Measurements from ENCODE around the gene COMMD10. TPM values are rescaled to one million over a fixed set of nuclear protein-coding genes. Genes with fewer than 3 reads are reported as not detected.

Gene COMMD10
- total RNA-seq (10 to 100 TPM; 26.0 to 27.6 TPM), total RNA-seq (11.2 to 40.1 (median 20.9) reads per million in 172 experiments)
- polyA plus RNA-seq (2013, experiment 1 of 2) = 23.8 TPM
- polyA plus RNA-seq (2013, experiment 2 of 2) = 28.6 TPM

DNA sequence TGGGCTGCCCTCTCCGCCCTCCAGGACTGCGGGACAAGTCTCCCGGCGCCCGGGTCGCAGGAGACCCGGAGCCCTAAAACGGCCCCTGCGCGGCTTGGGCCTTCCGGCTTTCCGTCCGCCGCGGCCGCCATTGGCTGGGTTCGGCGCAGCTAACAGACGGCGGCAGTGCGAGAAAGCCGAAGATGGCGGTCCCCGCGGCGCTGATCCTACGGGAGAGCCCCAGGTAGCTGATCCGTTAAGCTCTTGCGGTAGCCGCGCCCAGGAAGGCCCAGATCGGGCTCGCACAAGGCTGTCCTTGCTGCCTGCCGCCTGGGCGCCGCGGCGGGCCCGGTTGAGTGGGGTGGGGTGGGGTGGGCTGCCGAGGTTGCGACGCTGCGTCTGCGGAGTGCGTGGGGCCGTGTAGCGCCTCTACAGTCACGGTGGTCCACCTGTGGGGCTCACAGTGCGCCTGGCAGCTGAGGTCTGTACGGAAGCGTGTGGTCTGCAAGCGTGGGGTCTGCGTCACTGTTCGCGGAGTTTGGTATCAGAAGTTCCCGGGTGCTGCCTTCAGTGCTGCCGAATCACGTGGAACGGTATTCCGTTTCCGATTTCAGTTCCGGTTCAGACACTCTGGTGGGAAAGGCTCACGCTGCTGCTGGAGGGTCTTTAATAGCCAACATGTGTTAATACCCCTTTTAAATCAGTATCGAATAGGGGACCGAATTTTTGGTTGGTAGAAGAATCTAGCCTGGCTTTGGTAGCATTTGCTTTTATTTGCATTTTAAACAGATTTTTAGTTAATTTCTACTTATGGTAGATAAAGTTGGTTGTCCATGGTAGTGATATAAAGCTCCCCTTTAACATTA is at the start of gene COMMD10:
TSS of gene COMMD10 (plus strand) at position 155 of the 845 bp plus-strand sequence.
- ChIA-PET CTCF (no interaction called here), POLR2A (interaction anchor here (0.6 to 2.3 kb wide), 5 partner anchors 51 to 789 kb away, joined by 3 to 11 read pairs (median 5); partner anchors contain the start of genes AP3S1, ATG12, CCDC112 and FEM1C)
- Mint-ChIP-seq H3K27ac (peak within 1 kb of the TSS; percentile 99), H3K36me3 (ENCODE audit: low read depth) (peaks cover 61% of the 10 kb centered on the region), H3K27me3 (no peaks in the 10 kb centered on the region), H3K4me3 (peak within 1 kb of the TSS; percentile 99), H3K9me3 (no peaks in the 10 kb centered on the region), H3K4me1 (ENCODE audit: low read depth) (peaks cover 76% of the 10 kb centered on the region)
- peak within 1 kb of the TSS; percentile 86 for H3K4me3 ChIP-seq (ENCODE audit: low read length)
- peaks cover 16% of the 10 kb centered on the region for H3K4me1 ChIP-seq (ENCODE audit: insufficient read depth, low read length)
- TF ChIP-seq, protein P1, sequence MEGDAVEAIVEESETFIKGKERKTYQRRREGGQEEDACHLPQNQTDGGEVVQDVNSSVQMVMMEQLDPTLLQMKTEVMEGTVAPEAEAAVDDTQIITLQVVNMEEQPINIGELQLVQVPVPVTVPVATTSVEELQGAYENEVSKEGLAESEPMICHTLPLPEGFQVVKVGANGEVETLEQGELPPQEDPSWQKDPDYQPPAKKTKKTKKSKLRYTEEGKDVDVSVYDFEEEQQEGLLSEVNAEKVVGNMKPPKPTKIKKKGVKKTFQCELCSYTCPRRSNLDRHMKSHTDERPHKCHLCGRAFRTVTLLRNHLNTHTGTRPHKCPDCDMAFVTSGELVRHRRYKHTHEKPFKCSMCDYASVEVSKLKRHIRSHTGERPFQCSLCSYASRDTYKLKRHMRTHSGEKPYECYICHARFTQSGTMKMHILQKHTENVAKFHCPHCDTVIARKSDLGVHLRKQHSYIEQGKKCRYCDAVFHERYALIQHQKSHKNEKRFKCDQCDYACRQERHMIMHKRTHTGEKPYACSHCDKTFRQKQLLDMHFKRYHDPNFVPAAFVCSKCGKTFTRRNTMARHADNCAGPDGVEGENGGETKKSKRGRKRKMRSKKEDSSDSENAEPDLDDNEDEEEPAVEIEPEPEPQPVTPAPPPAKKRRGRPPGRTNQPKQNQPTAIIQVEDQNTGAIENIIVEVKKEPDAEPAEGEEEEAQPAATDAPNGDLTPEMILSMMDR (IDR thresholded peaks at IDR 0.05) = no peak
- peaks cover 14% of the 10 kb centered on the region for H3K36me3 ChIP-seq (ENCODE audit: insufficient read depth, low read length)
- peak; percentile 90 for ATAC-seq (ENCODE audit: poor library complexity)
- peak within 1 kb of the TSS; percentile 81 to 82 for H3K27ac ChIP-seq (ENCODE audit: low read depth in 1 of 2, low read length in 2 of 2)
- no peaks in the 10 kb centered on the region for H3K27me3 ChIP-seq (ENCODE audit: control insufficient read depth in 1 of 2, insufficient read depth in 2 of 2, low read length in 2 of 2)
- intact Hi-C loops (cut with DNase I, micrococcal nuclease) = loop anchor here (5.0 kb wide), 4 partner anchors 248 to 788 kb away; partner anchors contain the start of genes TMED7 (in 2 of the 2) and CCDC112 (in 1 of the 2)
- H3K9me3 ChIP-seq (ENCODE audit: control insufficient read depth in 1 of 2, insufficient read depth in 1 of 2, low read length in 2 of 2) = no peaks in the 10 kb centered on the region
- DNase-seq = peak; percentile 58 to 93 (median 72)

DNA sequence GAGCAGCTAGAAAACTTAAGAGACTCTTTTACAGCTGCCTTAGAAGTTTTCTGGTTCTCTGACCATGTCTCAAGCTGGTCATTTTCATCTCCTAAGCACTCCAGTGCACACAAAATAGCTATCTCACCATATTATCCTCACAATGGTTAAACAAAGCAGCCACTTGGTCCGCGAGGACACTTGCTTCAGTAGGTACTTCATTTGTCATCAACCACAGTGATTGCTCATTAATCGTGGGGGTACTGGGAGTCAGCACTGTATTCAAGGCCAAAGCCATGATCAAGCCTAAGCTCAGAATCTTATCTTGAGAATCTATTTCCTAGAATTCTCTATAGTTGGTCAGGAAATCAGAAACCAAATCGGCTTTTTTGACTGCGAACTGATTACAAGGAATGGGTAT is 49.7 kb upstream of the COMMD10 start:
- H3K4me3 ChIP-seq (ENCODE audit: low read length) = no peak overlapping the region

DNA sequence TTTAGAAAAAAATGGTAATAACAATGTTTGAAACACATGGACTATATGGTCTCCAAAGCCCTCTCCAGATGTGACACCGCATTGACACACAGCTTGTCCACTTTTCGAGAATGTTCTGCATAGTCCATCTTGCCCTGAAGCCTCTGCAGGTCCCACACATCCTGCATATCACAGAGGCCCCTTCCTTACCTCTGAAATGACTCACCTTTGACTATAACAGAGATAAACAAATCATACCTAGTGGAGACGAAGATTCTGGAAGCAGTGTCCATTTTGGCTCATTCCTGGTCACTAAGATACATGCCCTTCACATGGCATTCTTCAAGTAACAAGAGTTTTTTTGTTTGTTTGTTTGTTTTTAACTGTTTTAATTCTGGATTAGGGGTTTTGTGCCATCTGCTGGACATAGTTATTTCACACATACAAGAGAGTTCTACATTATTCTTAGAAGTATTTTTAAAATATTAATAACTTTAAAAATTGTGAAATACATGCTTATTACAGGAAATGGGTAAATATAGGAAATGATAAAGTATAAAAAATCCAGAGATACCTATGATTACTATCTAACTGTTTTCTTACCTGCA is 47.5 kb upstream of the COMMD10 start:
- Mint-ChIP-seq H3K4me1 (ENCODE audit: low read depth) (no peaks in the 10 kb centered on the region), H3K27ac (no peak overlapping the region), H3K27me3 (peaks cover 21% of the 10 kb centered on the region), H3K36me3 (ENCODE audit: low read depth) (no peaks in the 10 kb centered on the region), H3K9me3 (no peaks in the 10 kb centered on the region), H3K4me3 (no peak overlapping the region)
- DNase-seq = no peak
- H3K27ac ChIP-seq (ENCODE audit: low read depth in 1 of 2, low read length in 2 of 2) = no peak overlapping the region
- H3K27me3 ChIP-seq (ENCODE audit: control insufficient read depth in 1 of 2, insufficient read depth in 2 of 2, low read length in 2 of 2) = peaks cover 4 to 6% of the 10 kb centered on the region in 2 experiments
- TF ChIP-seq, protein P1 (IDR thresholded peaks at IDR 0.05) = no peak
- CTCF ChIA-PET = no interaction called here
- H3K4me1 ChIP-seq (ENCODE audit: insufficient read depth, low read length) = no peaks in the 10 kb centered on the region
- ATAC-seq (ENCODE audit: poor library complexity) = no peak
- H3K9me3 ChIP-seq (ENCODE audit: control insufficient read depth in 1 of 2, insufficient read depth in 1 of 2, low read length in 2 of 2) = no peaks in the 10 kb centered on the region
- POLR2A ChIA-PET = no interaction called here
- H3K4me3 ChIP-seq (ENCODE audit: low read length) = no peak overlapping the region
- no peaks in the 10 kb centered on the region for H3K36me3 ChIP-seq (ENCODE audit: insufficient read depth, low read length)
- intact Hi-C loops (cut with DNase I, micrococcal nuclease) = no loop called here

More for the DNA sequence above, 49.7 kb upstream of the COMMD10 start:
- Histone ChIP-seq H3K36me3 (ENCODE audit: insufficient read depth, low read length) (no peaks in the 10 kb centered on the region), H3K4me1 (ENCODE audit: insufficient read depth, low read length) (no peaks in the 10 kb centered on the region), H3K27me3 (ENCODE audit: control insufficient read depth in 1 of 2, insufficient read depth in 2 of 2, low read length in 2 of 2) (peaks cover 4 to 6% of the 10 kb centered on the region in 2 experiments), H3K27ac (ENCODE audit: low read depth in 1 of 2, low read length in 2 of 2) (no peak overlapping the region), H3K9me3 (ENCODE audit: control insufficient read depth in 1 of 2, insufficient read depth in 1 of 2, low read length in 2 of 2) (no peaks in the 10 kb centered on the region)
- Mint-ChIP-seq H3K9me3 (no peaks in the 10 kb centered on the region), H3K27me3 (peaks cover 22% of the 10 kb centered on the region), H3K36me3 (ENCODE audit: low read depth) (no peaks in the 10 kb centered on the region), H3K4me1 (ENCODE audit: low read depth) (no peaks in the 10 kb centered on the region), H3K27ac (no peak overlapping the region), H3K4me3 (no peak overlapping the region)
- CTCF ChIA-PET = interaction anchor here (1.6 kb wide), 1 partner anchor 13 kb away, joined by 3 read pairs; no protein-coding TSS in a partner anchor
- intact Hi-C loops (cut with DNase I, micrococcal nuclease) = no loop called here
- POLR2A ChIA-PET = no interaction called here
- DNase-seq = no peak
- no peak for ATAC-seq (ENCODE audit: poor library complexity)
- TF ChIP-seq, protein P1 (IDR thresholded peaks at IDR 0.05) = no peak

Data from CD4-positive, alpha-beta T cell (primary cell).